CD4-positive, CD25-positive, alpha-beta regulatory T cell (primary cell): ENCODE measurements around the gene PIGQ. TPM values are rescaled to one million over a fixed set of nuclear protein-coding genes. Genes with fewer than 3 reads are reported as not detected.

Experiments used
- ATAC-seq, 2 donors: fragments of 150-1000 bp; cut with Tn5 transposase; one replicate each; pipeline ENCODE4 v1.10.0; 2021; ENCODE audit warnings: low read depth in 2 of 2, moderate number of reproducible peaks in 2 of 2, moderate library complexity in 1 of 2
- DNase-seq, 3 donors: peaks; one replicate each; pipeline versions ENCODE4 v3.0.0 to v3.0.0-alpha.2; 2012 to 2022; ENCODE audit warnings: mixed read lengths in 1 of 3
- H3K27ac ChIP-seq: one replicate; pipeline ENCODE4 v1.7.0; 2013; ENCODE audit warnings: mild to moderate bottlenecking, low read length; ENCODE audit not compliant: insufficient read depth, poor library complexity, severe bottlenecking
- H3K27me3 ChIP-seq: one replicate; pipeline ENCODE4 v1.7.0; 2013; ENCODE audit warnings: low read length; ENCODE audit not compliant: control insufficient read depth, insufficient read depth
- H3K36me3 ChIP-seq: one replicate; pipeline ENCODE4 v1.7.0; 2013; ENCODE audit warnings: mild to moderate bottlenecking, low read length, moderate library complexity; ENCODE audit not compliant: control insufficient read depth, insufficient read depth
- H3K4me1 ChIP-seq: 2 replicates; pipeline ENCODE4 v1.7.0; 2013; ENCODE audit warnings: mild to moderate bottlenecking, low read length; ENCODE audit not compliant: insufficient read depth, control insufficient read depth, poor library complexity, severe bottlenecking
- H3K4me3 ChIP-seq: one replicate; pipeline ENCODE4 v1.7.0; 2013; ENCODE audit warnings: low read depth, mild to moderate bottlenecking, low read length, moderate library complexity
- H3K9me3 ChIP-seq, 2 experiments: 1 replicate in 1 of 2; 2 replicates in 1 of 2; pipeline ENCODE4 v1.7.0; 2013; ENCODE audit warnings: low read length in 2 of 2, mild to moderate bottlenecking in 1 of 2, moderate library complexity in 1 of 2; ENCODE audit not compliant: control insufficient read depth in 2 of 2
- H3K27ac Mint-ChIP-seq, 3 donors: one replicate each; pipeline ENCODE4 v1.8.0; 2020 to 2022; ENCODE audit warnings: mild to moderate bottlenecking in 3 of 3, mixed read lengths in 3 of 3, moderate library complexity in 2 of 3
- H3K27me3 Mint-ChIP-seq: one replicate; pipeline ENCODE4 v1.8.0; 2022; ENCODE audit warnings: mild to moderate bottlenecking, mixed read lengths
- H3K36me3 Mint-ChIP-seq: one replicate; pipeline ENCODE4 v1.8.0; 2020; ENCODE audit warnings: mixed read lengths
- H3K4me1 Mint-ChIP-seq, 4 donors: one replicate each; pipeline ENCODE4 v1.8.0; 2020 to 2022; ENCODE audit warnings: mixed read lengths in 4 of 4, mild to moderate bottlenecking in 1 of 4
- H3K4me3 Mint-ChIP-seq, 4 donors: one replicate each; pipeline ENCODE4 v1.8.0; 2020 to 2022; ENCODE audit warnings: mild to moderate bottlenecking in 4 of 4, mixed read lengths in 4 of 4, moderate library complexity in 3 of 4
- H3K9me3 Mint-ChIP-seq, 7 donors: one replicate each; pipeline ENCODE4 v1.8.0; 2020 to 2022; ENCODE audit warnings: mixed read lengths in 7 of 7, mild to moderate bottlenecking in 3 of 7, moderate library complexity in 2 of 7
- polyA plus RNA-seq, 4 donors: library from polyadenylated mRNA; unstranded; fragments of 300-500 nt; fragmentation: Illumina TruSeq; gene quantifications; one replicate each; pipeline ENCODE4 v1.2.3, GENCODE V29; 2021
- total RNA-seq: library from RNA; stranded (reverse); gene quantifications from one replicate; pipeline ENCODE4 v1.2.3, GENCODE V29; 2022

Gene PIGQ
- total and polyA plus RNA-seq, 5 donors from 2014 or later: 11.6 to 25.7 (median 13.1) TPM

GRCh38 chr16:548586-548985, 21.2 kb upstream of the PIGQ start:
- H3K4me3 ChIP-seq: no peak overlapping the region
- H3K27me3 ChIP-seq: no peaks in the 10 kb centered on the region
- Mint-ChIP-seq H3K9me3 (no peaks in the 10 kb centered on the region), H3K36me3 (no peaks in the 10 kb centered on the region), H3K4me1 (peaks cover 0 to 3% (median 0%) of the 10 kb centered on the region in 4 donors), H3K4me3 (no peak overlapping the region), H3K27me3 (no peaks in the 10 kb centered on the region), H3K27ac (no peak overlapping the region)
- H3K9me3 ChIP-seq: no peaks in the 10 kb centered on the region
- no peak for DNase-seq
- peaks cover 5% of the 10 kb centered on the region for H3K36me3 ChIP-seq
- no peak overlapping the region for H3K27ac ChIP-seq
- H3K4me1 ChIP-seq: peaks cover 4% of the 10 kb centered on the region
- no peak for ATAC-seq

- Histone ChIP-seq H3K4me3 (no peak overlapping the region), H3K36me3 (peaks cover 5% of the 10 kb centered on the region), H3K27me3 (no peaks in the 10 kb centered on the region), H3K27ac (no peak overlapping the region), H3K9me3 (no peaks in the 10 kb centered on the region), H3K4me1 (peaks cover 4% of the 10 kb centered on the region)
- no peak for DNase-seq
- H3K27ac Mint-ChIP-seq: no peak overlapping the region
- no peak for ATAC-seq
- H3K4me1 Mint-ChIP-seq: peaks cover 0 to 3% (median 0%) of the 10 kb centered on the region in 4 donors
- H3K36me3 Mint-ChIP-seq: no peaks in the 10 kb centered on the region
- no peaks in the 10 kb centered on the region for H3K27me3 Mint-ChIP-seq
- no peaks in the 10 kb centered on the region for H3K9me3 Mint-ChIP-seq
- H3K4me3 Mint-ChIP-seq: no peak overlapping the region
These were observed 20.1 kb upstream of the PIGQ start for GRCh38 chr16:549544-550263.

GRCh38 chr16:551210-551609, 18.6 kb upstream of the PIGQ start:
- no peaks in the 10 kb centered on the region for H3K36me3 Mint-ChIP-seq
- peaks cover 4% of the 10 kb centered on the region for H3K4me1 ChIP-seq
- no peak overlapping the region for H3K27ac ChIP-seq
- no peak overlapping the region for H3K27ac Mint-ChIP-seq
- H3K27me3 ChIP-seq: no peaks in the 10 kb centered on the region
- H3K4me3 Mint-ChIP-seq: no peak overlapping the region
- no peaks in the 10 kb centered on the region for H3K9me3 ChIP-seq
- DNase-seq: no peak
- H3K9me3 Mint-ChIP-seq: no peaks in the 10 kb centered on the region
- peaks cover 0 to 3% (median 0%) of the 10 kb centered on the region in 4 donors for H3K4me1 Mint-ChIP-seq
- H3K36me3 ChIP-seq: peaks cover 5% of the 10 kb centered on the region
- no peaks in the 10 kb centered on the region for H3K27me3 Mint-ChIP-seq
- H3K4me3 ChIP-seq: no peak overlapping the region
- ATAC-seq: no peak

GRCh38 chr16:552171-552570, 17.6 kb upstream of the PIGQ start:
- no peaks in the 10 kb centered on the region for H3K36me3 Mint-ChIP-seq
- ATAC-seq: no peak
- Histone ChIP-seq H3K4me3 (no peak overlapping the region), H3K27me3 (no peaks in the 10 kb centered on the region), H3K27ac (no peak overlapping the region), H3K36me3 (peaks cover 5% of the 10 kb centered on the region), H3K9me3 (no peaks in the 10 kb centered on the region), H3K4me1 (no peaks in the 10 kb centered on the region)
- no peaks in the 10 kb centered on the region for H3K9me3 Mint-ChIP-seq
- H3K27ac Mint-ChIP-seq: no peak overlapping the region
- no peaks in the 10 kb centered on the region for H3K27me3 Mint-ChIP-seq
- H3K4me3 Mint-ChIP-seq: no peak overlapping the region
- DNase-seq: no peak
- H3K4me1 Mint-ChIP-seq: no peaks in the 10 kb centered on the region

- Mint-ChIP-seq H3K4me3 (no peak overlapping the region), H3K36me3 (no peaks in the 10 kb centered on the region), H3K9me3 (no peaks in the 10 kb centered on the region), H3K27ac (no peak overlapping the region), H3K4me1 (peaks cover 0 to 3% (median 0%) of the 10 kb centered on the region in 4 donors), H3K27me3 (peaks cover 11% of the 10 kb centered on the region)
- DNase-seq (no peak), ATAC-seq (no peak)
- no peaks in the 10 kb centered on the region for H3K27me3 ChIP-seq
- H3K9me3 ChIP-seq: no peaks in the 10 kb centered on the region
- H3K4me3 ChIP-seq: no peak overlapping the region
- no peaks in the 10 kb centered on the region for H3K4me1 ChIP-seq
- peaks cover 5% of the 10 kb centered on the region for H3K36me3 ChIP-seq
- no peak overlapping the region for H3K27ac ChIP-seq
These were observed 16.0 kb upstream of the PIGQ start for GRCh38 chr16:553601-554296.

GRCh38 chr16:554297-554621, 15.5 kb upstream of the PIGQ start:
- Histone ChIP-seq H3K36me3 (peaks cover 5% of the 10 kb centered on the region), H3K9me3 (no peaks in the 10 kb centered on the region), H3K27ac (no peak overlapping the region), H3K27me3 (no peaks in the 10 kb centered on the region), H3K4me3 (no peak overlapping the region), H3K4me1 (no peaks in the 10 kb centered on the region)
- H3K27ac Mint-ChIP-seq: peak overlapping the region in 1 of 3 donors; percentile 5
- H3K4me3 Mint-ChIP-seq: no peak overlapping the region
- peaks cover 0 to 3% (median 0%) of the 10 kb centered on the region in 4 donors for H3K4me1 Mint-ChIP-seq
- no peak for DNase-seq
- ATAC-seq: no peak
- no peaks in the 10 kb centered on the region for H3K9me3 Mint-ChIP-seq
- no peaks in the 10 kb centered on the region for H3K36me3 Mint-ChIP-seq
- H3K27me3 Mint-ChIP-seq: peaks cover 11% of the 10 kb centered on the region

GRCh38 chr16:554640-555365, 15.0 kb upstream of the PIGQ start:
- Mint-ChIP-seq H3K27me3 (peaks cover 11% of the 10 kb centered on the region), H3K4me3 (no peak overlapping the region), H3K4me1 (peaks cover 0 to 3% (median 0%) of the 10 kb centered on the region in 4 donors), H3K27ac (no peak overlapping the region), H3K9me3 (no peaks in the 10 kb centered on the region), H3K36me3 (no peaks in the 10 kb centered on the region)
- Histone ChIP-seq H3K4me3 (no peak overlapping the region), H3K9me3 (no peaks in the 10 kb centered on the region), H3K36me3 (peaks cover 5% of the 10 kb centered on the region), H3K27ac (no peak overlapping the region), H3K27me3 (no peaks in the 10 kb centered on the region), H3K4me1 (no peaks in the 10 kb centered on the region)
- no peak for DNase-seq
- no peak for ATAC-seq
